Measurements from ENCODE around the gene TNFRSF25.

Gene TNFRSF25

GRCh38 chr1:6486433-6487011, 20.5 kb upstream of the TNFRSF25 start:
- peak; percentile 97 for DNase-seq

GRCh38 chr1:6485168-6486101, 19.5 kb upstream of the TNFRSF25 start:
- peak; percentile 54 for DNase-seq

- DNase-seq: peak; percentile 54
These were observed 18.8 kb upstream of the TNFRSF25 start for GRCh38 chr1:6484826-6485167.

- no peak for DNase-seq
These were observed 17.8 kb upstream of the TNFRSF25 start for GRCh38 chr1:6483761-6484117.

GRCh38 chr1:6483017-6483760, 17.2 kb upstream of the TNFRSF25 start:
- DNase-seq: peak; percentile 95

- no peak for DNase-seq
These were observed 15.8 kb upstream of the TNFRSF25 start for GRCh38 chr1:6481820-6482219.

GRCh38 chr1:6477039-6477820, 11.3 kb upstream of the TNFRSF25 start:
- no peak for DNase-seq

- no peak for DNase-seq
These were observed 10.5 kb upstream of the TNFRSF25 start for GRCh38 chr1:6476483-6476882.

- peak; percentile 86 for DNase-seq
These were observed 9.6 kb upstream of the TNFRSF25 start for GRCh38 chr1:6475381-6476133.

GRCh38 chr1:6474815-6475282, 8.9 kb upstream of the TNFRSF25 start:
- DNase-seq: peak; percentile 80

- DNase-seq: peak; percentile 96
These were observed 8.2 kb upstream of the TNFRSF25 start for GRCh38 chr1:6473974-6474814.

- peak; percentile 46 for DNase-seq
These were observed 7.2 kb upstream of the TNFRSF25 start for GRCh38 chr1:6473156-6473555.

- DNase-seq: peak; percentile 29
These were observed 6.4 kb upstream of the TNFRSF25 start for GRCh38 chr1:6472391-6472790.

GRCh38 chr1:6471970-6472368, 6.0 kb upstream of the TNFRSF25 start:
- DNase-seq: no peak

GRCh38 chr1:6471086-6471969, 5.4 kb upstream of the TNFRSF25 start:
- DNase-seq: no peak

GRCh38 chr1:6470132-6471085, 4.4 kb upstream of the TNFRSF25 start:
- DNase-seq: no peak

- no peak for DNase-seq
These were observed 2.9 kb upstream of the TNFRSF25 start for GRCh38 chr1:6468729-6469461.

All from DMS53 (cell line).